Ovary (tissue), 9 donors: Measurements from ENCODE around the gene ZNF674. TPM values are rescaled to one million over a fixed set of nuclear protein-coding genes. Genes with fewer than 3 reads are reported as not detected.
"Not testable (repeated sequence)": the region's sequence is repeated elsewhere in the genome, so short reads cannot be mapped to it uniquely, and the experiment has no call there.

Experiments
- DNase-seq, 5 donors: peaks; one replicate each; pipeline ENCODE4 v3.0.0-alpha.2; 2019 to 2020
- H3K27ac ChIP-seq, 2 donors: fragments of 200-600 bp; one replicate each; pipeline versions ENCODE4 v1.5.1 to v1.8.0; 2019 to 2022
- H3K27me3 ChIP-seq: fragments of 200-600 bp; one replicate; pipeline ENCODE4 v1.8.0; 2022
- H3K36me3 ChIP-seq: fragments of 200-600 bp; sonication (generic); one replicate; pipeline ENCODE4 v1.5.1; 2019
- H3K4me1 ChIP-seq: one replicate; pipeline ENCODE4 v1.8.1; 2013; ENCODE audit warnings: mild to moderate bottlenecking, moderate library complexity; ENCODE audit not compliant: insufficient read depth
- H3K4me3 ChIP-seq: fragments of 200-600 bp; sonication (generic); one replicate; pipeline ENCODE4 v1.5.1; 2017
- H3K9me3 ChIP-seq, 2 donors: fragments of 200-600 bp in 1 of 2; sonication (generic) in 1 of 2; one replicate each; pipeline versions ENCODE4 v1.5.1 to v1.8.1; 2013 to 2019; ENCODE audit warnings: mild to moderate bottlenecking in 1 of 2, moderate library complexity in 1 of 2
- CTCF ChIP-seq, 3 donors: fragments of 450-650 bp in 2 of 3; fragments of 200-600 bp in 1 of 3; IDR thresholded peaks; one replicate each; pipeline versions ENCODE4 v1.5.1 to v1.8.0; 2016 to 2022; ENCODE audit warnings: antibody characterized with exemption in 3 of 3, mild to moderate bottlenecking in 1 of 3
- EP300 ChIP-seq: sonication (generic); formaldehyde crosslinking; IDR thresholded peaks from one replicate; pipeline ENCODE4 v1.6.1; 2017; ENCODE audit warnings: antibody characterized with exemption
- POLR2A ChIP-seq: fragments of 450-650 bp; IDR thresholded peaks from one replicate; pipeline ENCODE4 v1.6.1; 2017; ENCODE audit warnings: antibody characterized with exemption, mild to moderate bottlenecking, moderate library complexity
- WGBS, 3 donors: extraction: QIAGEN DNeasy Blood & Tissue Kit in 1 of 3; methylation state at CpG; one replicate each; pipeline versions ENCODE4 v1.1.5 to v1.1.7; 2013 to 2017; 5-methylcytosine and 5-hydroxymethylcytosine counted together
- intact Hi-C, 4 donors: fragments of 100-400 bp; cut with DNase I; formaldehyde crosslinking; loops; one replicate each; pipeline versions ENCODE4 v1.11.0 to v1.15.1; 2022 to 2023
- polyA plus RNA-seq, 2 donors: library from polyadenylated mRNA; stranded (reverse); fragments of 200-250 nt in 1 of 2; fragments of 350-450 nt in 1 of 2; fragmentation: Illumina TruSeq in 1 of 2; extraction: RNeasy Lipid Tissue Mini Kit (QIAGEN cat#74804) in 1 of 2; gene quantifications; one replicate each; pipeline ENCODE4 v1.2.3, GENCODE V29; 2013 to 2014
- total RNA-seq, 7 donors: library from RNA; depleted of rRNA in 2 of 7; stranded (reverse); fragments of >200 nt in 2 of 7; fragmentation: NEBNext Ultra II Directional in 3 of 7; extraction: Animal tissue kit (Norgen Biotek cat#: 25700) in 3 of 7; gene quantifications; one replicate each; pipeline versions ENCODE4 v1.1.0 to v1.2.4, GENCODE V29; 2016 to 2023
- donor health status: DM: no; HTN: no; CAD: no; lungs with moderate emphysema.
- donor health status: DM: no; HTN: no; CAD: no.
- donor health status: Bipolar disorder and iron deficiency.
- donor health status: DM: yes; HTN: yes; CAD: no.
- donor health status: DM: no; HTN: no; CAD: no.
- donor health status: DM: yes; HTN: yes; CAD: no.

Gene ZNF674
- total and polyA plus RNA-seq, 9 donors: 1.6 to 11.5 (median 3.6) TPM

- TF ChIP-seq CTCF (IDR thresholded peaks at IDR 0.05) (no peak), POLR2A (no peak), EP300 (no peak)
- WGBS, 3 donors: 66 to 72% (median 69%) methylated on average over 3 of the region's 3 CpGs
Measured at GRCh38 chrX:46531442-46531841, 13.8 kb downstream of the ZNF674 start.

GRCh38 chrX:46530404-46530908 is 14.8 kb downstream of the ZNF674 start:
- DNase-seq, H3K9me3 ChIP-seq, H3K27ac ChIP-seq, H3K4me1 ChIP-seq, H3K27me3 ChIP-seq, H3K4me3 ChIP-seq, H3K36me3 ChIP-seq, intact Hi-C loops: not testable (repeated sequence)
- 53 to 73% (median 62%) methylated on average over 1 of the region's 1 CpG for WGBS, 3 donors

More at GRCh38 chrX:46531442-46531841, 13.8 kb downstream of the ZNF674 start:
- H3K9me3 ChIP-seq: no peaks in the 10 kb centered on the region
- no peaks in the 10 kb centered on the region for H3K36me3 ChIP-seq
- no peak for DNase-seq
- no peaks in the 10 kb centered on the region for H3K4me1 ChIP-seq
- no peak overlapping the region for H3K27ac ChIP-seq
- H3K4me3 ChIP-seq: no peak overlapping the region
- no peaks in the 10 kb centered on the region for H3K27me3 ChIP-seq
- intact Hi-C loops: no loop called here

GRCh38 chrX:46529740-46530403 is 15.3 kb downstream of the ZNF674 start:
- DNase-seq, H3K27me3 ChIP-seq, H3K4me1 ChIP-seq, H3K9me3 ChIP-seq, intact Hi-C loops, H3K36me3 ChIP-seq, H3K27ac ChIP-seq, H3K4me3 ChIP-seq: not testable (repeated sequence)
- 68 to 81% (median 81%) methylated on average over 12 of the region's 12 CpGs for WGBS, 3 donors

GRCh38 chrX:46528640-46529039 is 16.6 kb downstream of the ZNF674 start:
- 76 to 81% (median 79%) methylated on average over 4 to 6 of the region's 6 CpGs for WGBS, 3 donors

GRCh38 chrX:46506076-46506475 is 39.1 kb downstream of the ZNF674 start:
- WGBS, 3 donors: 62 to 82% (median 81%) methylated on average over 1 of the region's 1 CpG
- no peaks in the 10 kb centered on the region for H3K36me3 ChIP-seq
- H3K4me1 ChIP-seq: no peaks in the 10 kb centered on the region
- no peak overlapping the region for H3K27ac ChIP-seq
- TF ChIP-seq EP300 (no peak), POLR2A (no peak), CTCF (IDR thresholded peaks at IDR 0.05) (no peak)
- H3K9me3 ChIP-seq: no peaks in the 10 kb centered on the region
- DNase-seq: no peak
- H3K27me3 ChIP-seq: no peaks in the 10 kb centered on the region
- no peak overlapping the region for H3K4me3 ChIP-seq
- intact Hi-C loops: no loop called here

More at GRCh38 chrX:46528640-46529039, 16.6 kb downstream of the ZNF674 start:
- intact Hi-C loops, H3K4me3 ChIP-seq, DNase-seq, H3K27ac ChIP-seq, H3K27me3 ChIP-seq, H3K4me1 ChIP-seq, H3K36me3 ChIP-seq, H3K9me3 ChIP-seq: not testable (repeated sequence)

GRCh38 chrX:46502848-46503247 is 42.4 kb downstream of the ZNF674 start:
- intact Hi-C loops: no loop called here
- Histone ChIP-seq H3K9me3 (no peaks in the 10 kb centered on the region), H3K4me1 (no peaks in the 10 kb centered on the region), H3K4me3 (no peak overlapping the region), H3K36me3 (no peaks in the 10 kb centered on the region), H3K27me3 (no peaks in the 10 kb centered on the region), H3K27ac (no peak overlapping the region)
- no peak for TF ChIP-seq POLR2A
- TF ChIP-seq CTCF (IDR thresholded peaks at IDR 0.05): no peak
- TF ChIP-seq EP300: no peak
- WGBS, 3 donors: 58 to 70% (median 68%) methylated on average over 2 of the region's 2 CpGs
- DNase-seq: no peak
